AG04449 (cell line): ENCODE data around the gene JOSD1.

Experiments used
- CTCF ChIA-PET: fragments of 350-600 bp; formaldehyde crosslinking; extraction: SDS; loops from one replicate; lab custom pipeline; 2021; ENCODE audit warnings: antibody characterized with exemption; lab: Yijun Ruan, JAX
- POLR2A ChIA-PET: fragments of 400-600, 350-600 bp; formaldehyde crosslinking; extraction: SDS; loops from one replicate; lab custom pipeline; 2020; ENCODE audit warnings: antibody characterized with exemption, inconsistent platforms; lab: Yijun Ruan, JAX
- DNase-seq: peaks from one replicate; pipeline ENCODE4 v3.0.0-alpha.2; 2010; ENCODE audit warnings: low read depth, low spot score
- H3K4me3 ChIP-seq: 2 replicates; pipeline ENCODE4 v1.5.1; 2011; ENCODE audit warnings: low read depth, mild to moderate bottlenecking, control low read depth, low read length
- TF ChIP-seq, protein P1 (sequence below): IDR thresholded peaks from one replicate; pipeline ENCODE4 v1.5.1; 2011; ENCODE audit warnings: mild to moderate bottlenecking, moderate library complexity, low read length, control low read depth, inconsistent platforms; ENCODE audit not compliant: insufficient read depth; ENCODE audit errors: missing control alignments

Gene JOSD1

DNA sequence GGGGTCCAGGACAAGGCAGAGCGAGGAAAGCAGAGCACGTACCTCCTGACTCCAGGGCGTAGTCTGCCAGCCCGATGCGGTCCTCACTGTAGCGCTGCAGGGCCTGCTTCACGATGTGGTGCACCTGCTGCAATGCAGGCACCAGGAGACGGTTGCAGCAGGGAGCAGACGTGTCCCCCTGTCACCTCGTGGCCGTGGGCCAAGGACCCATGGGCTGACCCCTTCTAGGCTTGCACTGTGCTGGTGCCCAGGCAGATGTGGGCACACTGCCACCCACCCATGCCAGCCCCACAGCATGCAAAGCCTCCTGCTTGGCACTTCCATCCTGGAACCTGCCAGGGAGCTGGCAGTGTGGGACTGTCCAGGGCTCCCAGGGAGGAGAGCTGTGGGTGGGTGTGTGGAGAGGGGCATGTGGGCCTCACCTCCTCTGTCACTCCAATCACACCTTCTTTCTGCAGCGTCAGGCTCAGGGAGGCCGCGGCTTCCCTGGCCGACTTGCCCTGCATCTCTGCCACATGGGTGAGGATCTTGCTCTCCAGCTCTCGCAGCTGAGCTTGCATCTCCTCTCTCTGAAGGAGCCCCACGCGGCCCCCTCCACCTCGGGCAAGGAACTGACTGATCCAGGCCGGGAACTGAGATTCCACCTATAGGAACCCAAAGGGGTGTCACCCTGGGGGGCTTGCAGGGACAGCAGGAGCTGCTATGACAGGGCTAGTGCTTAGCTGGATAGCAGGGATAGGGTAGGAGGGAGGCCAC, 38.7 kb upstream of the JOSD1 start:
- no peak for DNase-seq
- no peak overlapping the region for H3K4me3 ChIP-seq
- CTCF ChIA-PET: interaction anchor here (1.1 to 1.8 kb wide), 3 partner anchors 9 to 14 kb away, joined by 3 to 5 read pairs (median 4); no protein-coding TSS in a partner anchor
- TF ChIP-seq, protein P1, sequence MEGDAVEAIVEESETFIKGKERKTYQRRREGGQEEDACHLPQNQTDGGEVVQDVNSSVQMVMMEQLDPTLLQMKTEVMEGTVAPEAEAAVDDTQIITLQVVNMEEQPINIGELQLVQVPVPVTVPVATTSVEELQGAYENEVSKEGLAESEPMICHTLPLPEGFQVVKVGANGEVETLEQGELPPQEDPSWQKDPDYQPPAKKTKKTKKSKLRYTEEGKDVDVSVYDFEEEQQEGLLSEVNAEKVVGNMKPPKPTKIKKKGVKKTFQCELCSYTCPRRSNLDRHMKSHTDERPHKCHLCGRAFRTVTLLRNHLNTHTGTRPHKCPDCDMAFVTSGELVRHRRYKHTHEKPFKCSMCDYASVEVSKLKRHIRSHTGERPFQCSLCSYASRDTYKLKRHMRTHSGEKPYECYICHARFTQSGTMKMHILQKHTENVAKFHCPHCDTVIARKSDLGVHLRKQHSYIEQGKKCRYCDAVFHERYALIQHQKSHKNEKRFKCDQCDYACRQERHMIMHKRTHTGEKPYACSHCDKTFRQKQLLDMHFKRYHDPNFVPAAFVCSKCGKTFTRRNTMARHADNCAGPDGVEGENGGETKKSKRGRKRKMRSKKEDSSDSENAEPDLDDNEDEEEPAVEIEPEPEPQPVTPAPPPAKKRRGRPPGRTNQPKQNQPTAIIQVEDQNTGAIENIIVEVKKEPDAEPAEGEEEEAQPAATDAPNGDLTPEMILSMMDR: no peak
- POLR2A ChIA-PET: no interaction called here

DNA sequence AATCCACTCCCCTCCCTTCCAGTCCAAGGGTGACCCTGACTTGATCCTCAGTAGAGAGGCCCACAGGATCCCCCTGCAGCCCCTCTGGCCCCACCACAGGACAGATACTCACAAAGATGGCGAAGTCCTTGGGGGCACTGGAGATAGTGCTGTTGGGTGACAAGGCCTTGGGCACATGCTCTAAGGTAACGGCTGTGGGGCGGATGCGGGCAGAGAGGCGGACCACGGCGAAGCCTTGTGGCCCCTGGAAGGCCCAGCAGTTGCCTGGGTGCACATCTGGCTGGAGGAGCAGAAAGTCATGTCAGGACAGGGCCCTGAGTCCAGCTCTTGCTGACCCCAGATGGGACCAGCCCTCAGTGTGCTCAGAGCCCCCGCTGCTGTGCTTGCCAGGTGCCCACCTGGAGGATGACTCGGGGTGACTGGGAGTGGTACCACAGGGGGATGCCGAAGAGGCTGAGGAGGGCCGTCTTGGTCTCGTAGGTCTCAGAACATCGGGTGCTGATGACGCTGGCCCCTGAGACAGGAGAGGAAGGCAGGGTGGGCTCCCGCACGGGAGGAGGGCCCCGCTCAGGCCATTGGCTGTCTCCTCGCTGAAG, 37.8 kb upstream of the JOSD1 start:
- POLR2A ChIA-PET: no interaction called here
- DNase-seq: no peak
- H3K4me3 ChIP-seq: no peak overlapping the region
- CTCF ChIA-PET: interaction anchor here (1.4 kb wide), 2 partner anchors 13 to 14 kb away, joined by 4 to 7 read pairs; no protein-coding TSS in a partner anchor
- TF ChIP-seq, protein P1: no peak

DNA sequence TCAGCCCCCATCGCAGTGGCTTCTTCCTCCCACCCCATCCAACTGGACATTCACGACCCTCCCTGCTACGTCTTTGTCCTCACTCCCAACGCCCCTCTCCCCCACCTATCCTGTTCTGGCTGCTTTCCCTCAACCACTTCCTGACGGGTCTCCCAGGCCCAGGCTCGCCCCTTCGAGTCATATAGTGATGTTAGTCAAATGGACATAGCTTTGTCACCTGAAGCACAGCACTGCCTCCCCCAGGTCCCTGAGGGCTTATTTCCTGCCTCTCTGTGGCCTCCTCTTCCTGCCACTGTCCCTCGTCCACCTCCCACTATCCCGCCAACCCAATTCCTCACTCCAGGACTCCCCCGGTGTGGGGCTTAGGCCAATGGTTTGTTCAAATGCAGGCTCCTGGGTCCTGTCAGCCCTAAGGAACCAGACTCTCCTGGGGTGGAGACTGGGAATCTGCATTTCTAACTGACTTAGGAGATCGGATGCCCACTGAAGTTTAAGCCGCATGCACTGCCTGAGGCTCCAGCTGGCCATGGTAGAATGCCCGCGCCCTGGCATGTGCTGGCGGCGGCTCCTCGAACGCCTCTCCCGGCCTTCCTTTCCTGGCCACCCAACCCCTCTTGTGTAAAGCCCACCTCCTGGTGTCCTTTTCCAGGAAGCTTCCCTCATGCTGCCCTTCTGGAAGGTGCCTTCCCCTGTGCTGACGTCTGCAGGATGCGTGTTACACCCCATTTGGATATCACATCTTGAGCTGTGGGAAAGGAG, 36.7 kb upstream of the JOSD1 start:
- ChIA-PET POLR2A (no interaction called here), CTCF (interaction anchor here (1.4 to 4.8 kb wide), 2 partner anchors 12 to 13 kb away, joined by 7 to 52 read pairs; no protein-coding TSS in a partner anchor)
- DNase-seq: no peak

DNA sequence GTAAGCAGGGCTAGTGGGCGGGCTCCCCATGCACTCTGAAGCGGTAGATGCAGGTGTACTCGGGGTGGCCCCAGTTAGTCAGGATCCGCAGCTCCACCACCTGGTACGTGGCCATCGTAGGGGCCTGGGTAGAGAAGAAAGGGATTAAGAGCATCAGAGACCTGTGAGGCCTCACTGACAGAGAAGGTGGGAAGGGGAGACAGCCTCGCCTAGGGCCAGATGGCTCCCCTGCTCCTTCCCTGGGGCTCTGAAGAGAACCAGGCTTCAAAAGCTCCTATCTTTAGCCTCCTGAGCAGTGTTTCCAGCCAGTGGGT, 35.5 kb upstream of the JOSD1 start:
- POLR2A ChIA-PET: no interaction called here

More for the DNA sequence above, 36.7 kb upstream of the JOSD1 start:
- H3K4me3 ChIP-seq: no peak overlapping the region
- TF ChIP-seq, protein P1: no peak

DNA sequence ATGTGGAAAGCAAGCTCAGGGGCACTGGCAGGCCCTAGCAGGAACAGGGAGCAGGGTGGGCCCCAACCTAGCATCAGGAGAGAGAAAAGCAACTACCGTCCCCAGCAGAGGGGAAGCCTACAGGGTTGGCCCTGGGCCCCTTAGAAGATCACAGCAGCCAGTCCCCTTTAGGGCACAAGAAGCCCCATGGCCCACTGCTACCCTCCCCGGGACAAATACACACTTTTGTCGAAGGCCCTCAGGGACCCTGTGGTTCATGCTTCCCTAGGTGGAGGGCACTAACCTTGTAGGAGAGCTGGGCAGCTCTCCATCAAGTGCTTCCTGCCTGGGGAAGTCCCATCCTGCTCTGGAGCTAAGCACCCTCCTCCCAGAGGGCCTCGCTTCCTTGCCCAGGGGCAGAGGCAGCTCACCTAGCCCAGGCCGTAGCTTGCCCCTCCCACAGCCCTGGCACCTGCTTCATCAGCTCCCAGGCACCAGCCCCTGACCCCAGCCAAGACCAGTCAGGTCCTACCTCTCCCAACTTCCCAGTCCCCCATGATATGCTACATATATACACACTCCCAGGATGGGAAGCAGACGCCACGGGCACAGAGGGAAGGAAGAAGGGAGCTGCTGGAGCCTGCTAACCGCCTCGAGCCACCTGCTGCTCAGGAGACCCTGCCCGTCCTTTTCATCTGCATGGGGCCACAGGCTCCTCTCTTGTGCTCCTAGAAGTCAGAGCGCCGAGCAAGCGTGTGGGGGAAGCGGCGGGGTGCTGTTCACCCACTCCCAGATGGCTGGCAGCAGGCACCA, 34.9 kb upstream of the JOSD1 start:
- ChIA-PET POLR2A (no interaction called here), CTCF (interaction anchor here (1.5 to 4.8 kb wide), 4 partner anchors 7 to 30 kb away, joined by 3 to 52 read pairs (median 18); no protein-coding TSS in a partner anchor)
- TF ChIP-seq, protein P1: no peak
- DNase-seq: no peak
- no peak overlapping the region for H3K4me3 ChIP-seq

More for the DNA sequence above, 35.5 kb upstream of the JOSD1 start:
- DNase-seq: no peak
- no peak overlapping the region for H3K4me3 ChIP-seq
- TF ChIP-seq, protein P1: no peak
- CTCF ChIA-PET: interaction anchor here (4.5 to 4.8 kb wide), 2 partner anchors 12 to 18 kb away, joined by 21 to 52 read pairs; no protein-coding TSS in a partner anchor
